ENCODE results near the gene DNAJC2. TPM values are rescaled to one million over a fixed set of nuclear protein-coding genes. Genes with fewer than 3 reads are reported as not detected.

DNAJC2 gene
- polyA plus RNA-seq, 1 experiment: 9.1 TPM

- no peak for TF ChIP-seq CTCF (IDR thresholded peaks at IDR 0.05; ENCODE audit: insufficient read depth, low read depth, low read length)
- ChIA-PET CTCF (interaction anchor here (0.9 kb wide), 1 partner anchor 27 kb away, joined by 3 read pairs; no protein-coding TSS in a partner anchor), POLR2A (no interaction called here)
- no peak for DNase-seq (ENCODE audit: low read depth)
- H3K4me3 ChIP-seq (ENCODE audit: low read depth, low read length): no peak overlapping the region
- H3K36me3 ChIP-seq (ENCODE audit: control insufficient read depth, insufficient read depth, low read length): peaks cover 3% of the 10 kb centered on the region
- H3K27me3 ChIP-seq (ENCODE audit: control insufficient read depth, insufficient read depth, low read length): no peaks in the 10 kb centered on the region
These were observed 5.7 kb downstream of the DNAJC2 start for GRCh38 chr7:103338864-103339263.

DNA sequence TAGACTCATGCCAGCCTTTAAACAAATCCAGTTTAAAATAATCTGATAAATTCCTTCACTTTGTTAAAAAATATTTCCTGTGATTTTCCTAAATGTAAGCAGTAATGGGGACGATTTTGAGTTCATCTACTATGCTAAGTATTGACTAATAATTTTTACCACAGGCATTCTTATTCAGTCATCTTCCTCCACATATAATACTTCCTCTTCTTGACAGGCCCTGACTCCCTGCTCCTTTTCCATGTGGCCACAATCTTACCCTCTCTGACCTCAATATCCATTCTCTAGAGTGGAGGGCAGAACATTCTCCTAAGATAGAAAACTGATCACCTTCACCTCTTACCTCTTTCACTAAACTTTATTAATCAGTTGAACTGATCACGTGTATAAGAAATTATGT lies 7.8 kb downstream of the DNAJC2 start:
- TF ChIP-seq CTCF (IDR thresholded peaks at IDR 0.05; ENCODE audit: insufficient read depth, low read depth, low read length): no peak
- DNase-seq (ENCODE audit: low read depth): no peak
- Histone ChIP-seq H3K36me3 (ENCODE audit: control insufficient read depth, insufficient read depth, low read length) (peaks cover 3% of the 10 kb centered on the region), H3K27me3 (ENCODE audit: control insufficient read depth, insufficient read depth, low read length) (no peaks in the 10 kb centered on the region), H3K4me3 (ENCODE audit: low read depth, low read length) (no peak overlapping the region)
- ChIA-PET CTCF (no interaction called here), POLR2A (no interaction called here)

- ChIA-PET CTCF (no interaction called here), POLR2A (no interaction called here)
- no peaks in the 10 kb centered on the region for H3K27me3 ChIP-seq (ENCODE audit: control insufficient read depth, insufficient read depth, low read length)
- no peak overlapping the region for H3K4me3 ChIP-seq (ENCODE audit: low read depth, low read length)
- TF ChIP-seq CTCF (IDR thresholded peaks at IDR 0.05; ENCODE audit: insufficient read depth, low read depth, low read length): no peak
- peaks cover 6% of the 10 kb centered on the region for H3K36me3 ChIP-seq (ENCODE audit: control insufficient read depth, insufficient read depth, low read length)
- DNase-seq (ENCODE audit: low read depth): no peak
These were observed 18.8 kb downstream of the DNAJC2 start for GRCh38 chr7:103325744-103326143.

GRCh38 chr7:103317009-103317408 lies 27.6 kb downstream of the DNAJC2 start:
- H3K4me3 ChIP-seq (ENCODE audit: low read depth, low read length): no peak overlapping the region
- DNase-seq (ENCODE audit: low read depth): no peak
- CTCF ChIA-PET: no interaction called here
- TF ChIP-seq CTCF (IDR thresholded peaks at IDR 0.05; ENCODE audit: insufficient read depth, low read depth, low read length): no peak
- H3K27me3 ChIP-seq (ENCODE audit: control insufficient read depth, insufficient read depth, low read length): no peaks in the 10 kb centered on the region
- POLR2A ChIA-PET: no interaction called here
- H3K36me3 ChIP-seq (ENCODE audit: control insufficient read depth, insufficient read depth, low read length): peaks cover 13% of the 10 kb centered on the region

DNA sequence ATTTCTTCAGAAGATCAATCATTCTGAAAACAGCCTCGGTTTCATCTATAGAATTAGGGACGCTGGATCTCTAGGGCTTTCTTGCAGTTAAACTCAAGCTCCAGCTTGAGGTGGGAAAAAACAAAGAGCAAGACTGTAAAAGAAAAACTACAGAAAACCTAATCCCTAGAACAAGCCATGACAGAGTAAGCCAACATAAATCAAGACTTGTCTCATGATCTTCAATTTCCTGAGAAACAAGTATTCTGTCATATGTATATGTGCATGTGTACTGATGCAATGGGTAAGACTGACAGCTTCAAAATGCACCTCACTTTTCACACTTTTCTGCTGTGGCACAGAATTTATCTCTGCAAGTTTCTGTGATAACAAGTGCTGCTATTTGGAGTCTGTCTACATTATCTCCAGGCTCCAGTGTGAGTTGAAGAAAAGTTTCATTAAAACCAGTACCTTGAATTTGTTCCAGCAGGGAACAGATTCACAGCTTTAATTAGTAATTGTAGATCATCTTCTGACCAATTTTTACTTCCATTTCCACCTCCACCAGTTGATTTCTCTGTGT lies 28.1 kb downstream of the DNAJC2 start:
- peaks cover 17% of the 10 kb centered on the region for H3K36me3 ChIP-seq (ENCODE audit: control insufficient read depth, insufficient read depth, low read length)
- no peak for DNase-seq (ENCODE audit: low read depth)
- ChIA-PET POLR2A (no interaction called here), CTCF (no interaction called here)
- H3K27me3 ChIP-seq (ENCODE audit: control insufficient read depth, insufficient read depth, low read length): no peaks in the 10 kb centered on the region
- no peak for TF ChIP-seq CTCF (IDR thresholded peaks at IDR 0.05; ENCODE audit: insufficient read depth, low read depth, low read length)
- no peak overlapping the region for H3K4me3 ChIP-seq (ENCODE audit: low read depth, low read length)

Data from BJ (cell line).